Eye (tissue), 1 donor: ENCODE results near the gene RGS5.
"Not testable (repeated sequence)": the region's sequence is repeated elsewhere in the genome, so short reads cannot be mapped to it uniquely, and the experiment has no call there.

Source experiments
- DNase-seq: peaks from one replicate; pipeline ENCODE4 v3.0.0-alpha.2; 2015

The RGS5 gene

DNA sequence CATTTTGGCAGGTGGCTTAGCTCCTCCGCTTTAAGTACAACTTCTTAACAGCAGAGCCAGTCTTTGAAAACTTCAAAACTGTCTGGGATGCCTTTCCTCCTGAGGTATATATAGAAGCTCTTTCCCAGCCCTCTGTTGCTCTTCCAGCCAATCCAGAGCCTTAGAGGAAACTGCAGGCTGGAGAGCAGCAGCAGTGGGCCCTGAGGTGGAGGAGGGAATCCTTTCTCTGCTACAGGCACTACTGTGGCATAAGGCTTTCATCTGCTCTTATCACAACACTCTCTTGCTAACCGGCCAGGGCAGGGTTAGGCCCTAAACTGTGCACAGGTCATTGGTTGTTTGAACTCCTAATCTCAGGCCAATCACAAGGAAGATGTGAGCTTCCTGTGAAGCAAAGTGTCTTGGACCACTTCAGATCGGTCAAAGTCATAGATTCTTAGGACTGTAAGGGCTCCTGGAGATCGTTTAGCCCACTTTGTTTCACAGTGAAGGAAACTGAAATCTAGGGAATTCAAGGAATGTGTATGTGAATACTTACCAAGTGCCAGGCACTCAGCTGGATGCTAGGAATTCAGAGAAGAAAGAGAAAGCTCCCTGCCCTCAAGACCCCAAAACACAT, at the start of gene RGS5:
TSS of gene RGS5 (minus strand) at position 84 of the 619 bp plus-strand sequence. CDS start at position 3, 81 bp downstream.
- DNase-seq: peak; percentile 48

DNA sequence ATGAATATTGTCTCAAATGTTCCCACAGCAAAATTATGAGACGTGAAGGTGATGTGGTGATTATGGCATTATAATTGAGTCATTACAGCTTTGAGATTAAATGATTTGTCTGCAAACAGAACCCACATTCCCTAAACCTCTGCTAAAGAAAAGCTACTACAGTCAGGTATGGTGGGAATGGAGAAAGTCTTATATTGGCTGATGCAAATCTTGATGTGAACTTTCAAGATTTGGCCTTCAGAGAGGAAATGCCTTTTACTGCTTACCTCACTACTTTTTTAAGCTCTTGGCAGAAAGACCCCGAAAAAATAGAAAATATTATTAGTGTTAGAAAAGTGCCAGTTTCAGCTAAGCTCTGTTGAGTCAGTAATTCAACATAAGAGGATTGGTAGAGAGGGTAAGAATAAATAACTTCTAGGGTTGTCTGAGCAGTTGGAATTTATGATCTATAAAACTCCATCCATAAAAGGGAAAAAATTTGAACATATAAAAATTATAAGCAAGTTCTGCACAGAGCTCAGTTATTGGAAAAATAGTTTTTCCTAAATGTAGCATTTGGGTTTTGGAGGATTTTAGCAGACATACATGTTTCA, 47.8 kb upstream of the RGS5 start:
- no peak for DNase-seq

- DNase-seq: no peak
Measured at GRCh38 chr1:163248064-163248463, 45.3 kb upstream of the RGS5 start.

- DNase-seq: peak; percentile 17
Measured at GRCh38 chr1:163244648-163245047, 41.9 kb upstream of the RGS5 start.

- DNase-seq: no peak
Measured at GRCh38 chr1:163241746-163242145, 39.0 kb upstream of the RGS5 start.

GRCh38 chr1:163240705-163241104, 38.0 kb upstream of the RGS5 start:
- DNase-seq: no peak

DNA sequence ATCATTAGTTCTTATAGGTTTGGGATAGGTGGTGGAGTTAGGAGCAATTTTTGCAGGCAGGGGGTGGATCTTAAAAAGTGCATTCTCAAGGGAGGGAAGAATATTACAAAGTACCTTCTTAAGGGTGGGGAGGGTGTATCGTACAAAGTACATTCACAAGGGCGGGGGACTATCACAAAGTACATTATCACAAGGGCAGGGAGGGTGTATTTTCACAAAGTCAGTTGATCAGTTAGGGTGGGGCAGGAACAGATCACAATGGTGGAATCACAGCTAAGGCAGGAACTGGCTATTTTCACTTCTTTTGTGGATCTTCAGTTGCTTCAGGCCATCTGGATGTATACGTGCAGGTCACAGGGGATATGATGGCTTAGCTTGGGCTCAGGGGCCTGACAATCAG, 30.9 kb upstream of the RGS5 start:
- DNase-seq: not testable (repeated sequence)

GRCh38 chr1:163231385-163231784, 28.7 kb upstream of the RGS5 start:
- DNase-seq: no peak

DNA sequence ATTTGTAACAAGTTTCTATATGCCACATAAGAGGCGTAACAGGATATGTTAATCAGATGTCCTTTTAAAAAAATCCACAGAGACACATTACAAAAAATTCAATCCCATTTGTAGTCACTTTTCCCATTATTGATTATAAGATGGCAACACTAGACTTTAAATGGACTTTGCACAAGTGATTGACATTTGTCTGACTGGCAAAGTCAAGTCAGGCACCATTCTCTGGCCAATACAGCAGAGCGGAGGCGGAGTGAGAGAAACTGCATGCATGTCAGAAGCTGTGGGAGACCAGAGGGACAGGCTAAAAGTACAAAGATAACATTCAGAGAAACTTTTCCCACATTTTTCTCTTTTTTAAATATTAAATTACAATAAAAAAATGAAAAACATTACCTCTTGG, 28.1 kb upstream of the RGS5 start:
- DNase-seq: no peak

DNA sequence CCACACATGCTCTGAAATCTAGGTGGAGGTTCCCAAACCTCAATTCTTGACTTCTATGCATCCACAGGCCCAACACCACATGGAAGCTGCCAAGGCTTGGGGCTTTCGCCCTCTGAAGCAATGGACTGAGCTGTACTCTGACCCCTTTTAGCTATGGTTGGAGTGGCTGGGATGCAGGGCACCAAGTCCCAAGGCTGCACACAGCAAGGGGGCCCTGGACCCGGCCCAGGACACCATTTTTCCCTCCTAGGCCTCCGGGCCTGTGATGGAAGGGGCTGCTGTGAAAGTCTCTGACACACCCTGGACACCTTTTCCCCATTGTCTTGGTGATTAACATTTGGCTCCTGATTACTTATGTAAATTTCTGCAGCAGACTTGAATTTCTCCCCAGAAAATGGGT, 25.6 kb upstream of the RGS5 start:
- DNase-seq: not testable (repeated sequence)

- no peak for DNase-seq
Measured at GRCh38 chr1:163227126-163227525, 24.4 kb upstream of the RGS5 start.

- no peak for DNase-seq
Measured at GRCh38 chr1:163213626-163214025, 10.9 kb upstream of the RGS5 start.

DNA sequence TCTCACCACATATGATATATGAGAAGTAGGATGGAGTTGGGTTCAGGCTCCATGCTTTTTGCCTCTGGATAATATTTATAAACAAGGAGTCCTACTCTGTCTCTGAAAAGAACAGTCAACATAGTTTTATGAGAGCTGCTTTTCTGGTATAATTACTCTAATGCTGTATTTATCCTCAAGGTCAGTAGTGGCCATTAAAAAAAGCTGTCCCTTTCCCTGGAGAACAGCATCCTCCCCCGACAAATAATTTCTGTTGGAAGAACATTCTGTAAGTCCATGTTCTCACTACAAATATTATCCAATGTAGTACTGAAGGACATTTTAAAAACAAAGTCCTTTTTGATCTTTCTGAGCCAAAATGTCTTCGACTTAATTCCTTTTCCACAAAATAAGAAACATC, 9.0 kb upstream of the RGS5 start:
- DNase-seq: no peak

DNA sequence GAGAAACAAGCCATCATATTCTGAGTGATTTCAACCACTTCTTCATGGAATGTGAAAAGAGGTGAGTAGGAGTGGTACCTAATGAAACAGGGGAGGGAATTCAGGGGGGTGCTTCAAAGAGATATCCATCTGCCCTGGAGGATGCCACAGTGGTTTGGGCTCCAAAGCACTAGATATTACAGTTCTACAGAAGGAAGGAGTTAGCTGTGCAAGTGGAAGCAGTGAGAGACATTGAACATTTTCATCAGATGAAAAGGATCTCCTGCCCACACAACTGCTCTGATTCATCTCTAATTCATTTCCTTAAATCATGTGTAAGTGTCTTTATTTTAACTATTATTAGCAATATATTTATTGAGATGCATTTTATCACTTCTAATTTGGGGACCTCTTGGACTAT, 2.8 kb upstream of the RGS5 start:
- DNase-seq: no peak

DNA sequence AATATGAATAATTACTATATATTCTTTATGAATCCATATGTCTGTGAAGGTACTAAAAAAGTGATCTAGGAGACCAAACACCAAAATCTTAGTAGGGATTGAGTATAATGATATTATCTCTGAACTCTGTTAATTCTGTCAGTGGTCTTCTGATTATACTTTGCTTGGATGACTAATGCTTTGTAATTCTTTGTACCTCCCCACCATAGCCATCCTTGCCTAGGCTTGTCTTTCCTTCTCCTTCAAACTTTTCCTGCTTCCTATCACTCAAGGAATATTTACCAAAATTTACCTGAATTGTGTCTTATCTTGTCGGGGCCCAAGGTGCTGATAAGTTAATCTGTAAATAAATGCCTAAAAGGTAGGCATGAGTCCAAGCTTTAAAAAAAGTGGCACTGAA, 845 bp upstream of the RGS5 start:
- no peak for DNase-seq

GRCh38 chr1:163201906-163202305, 810 bp downstream of the RGS5 start:
- DNase-seq: peak; percentile 48

DNA sequence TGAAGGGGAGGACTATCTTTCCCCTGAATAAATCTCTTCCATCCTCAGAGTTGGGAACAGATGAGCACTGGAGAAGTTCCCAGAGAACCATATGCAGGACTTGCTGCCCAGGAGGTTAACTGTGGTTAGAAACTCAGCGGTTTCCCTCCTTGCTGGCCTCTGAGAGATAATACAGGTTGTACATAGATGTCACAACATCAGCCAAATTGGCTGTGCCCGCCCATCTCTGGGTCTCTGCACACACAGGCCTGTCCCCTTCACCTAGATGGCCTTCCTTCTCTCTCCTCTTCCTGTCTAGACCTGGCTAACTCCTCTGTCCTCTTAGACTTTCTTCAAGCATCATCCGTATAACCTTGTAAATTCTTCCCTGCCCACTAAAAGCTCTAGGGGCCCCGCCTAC, 5.7 kb downstream of the RGS5 start:
- no peak for DNase-seq

GRCh38 chr1:163196449-163196787, 6.3 kb downstream of the RGS5 start:
- no peak for DNase-seq

DNA sequence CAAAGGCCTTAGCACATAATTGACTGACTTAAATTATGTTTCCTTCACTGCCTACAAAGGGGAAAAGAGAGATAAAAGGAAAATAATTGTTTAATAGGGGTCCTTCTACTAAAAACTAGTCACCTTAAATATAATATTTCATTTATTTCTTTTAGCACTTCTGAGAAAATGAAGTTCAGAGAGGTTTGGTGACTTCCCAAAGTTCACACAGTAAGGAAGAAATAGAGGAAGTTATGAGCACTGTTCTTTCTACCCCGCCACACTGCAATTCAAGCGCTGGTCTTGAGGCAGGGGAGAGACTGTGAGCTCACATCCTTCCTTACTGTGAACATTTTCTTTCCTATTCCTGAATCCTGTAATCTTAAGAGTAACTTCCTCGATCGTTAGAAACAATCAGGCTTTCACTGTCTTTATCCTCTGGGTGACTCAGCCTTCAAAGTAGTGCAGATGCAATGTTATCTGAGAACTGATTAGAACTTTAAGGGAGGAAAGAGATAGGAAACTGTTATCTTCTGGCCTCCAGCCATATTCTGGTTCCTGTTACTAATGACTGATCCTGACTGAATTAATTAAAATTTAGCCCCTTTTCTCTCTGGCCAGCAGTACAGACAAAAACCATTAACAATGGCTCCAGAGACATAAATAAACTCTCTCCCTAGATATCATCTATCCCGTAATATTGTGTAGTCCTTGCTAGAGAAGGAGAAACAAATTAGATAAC, 6.8 kb downstream of the RGS5 start:
- peak; percentile 24 for DNase-seq

- no peak for DNase-seq
Measured at GRCh38 chr1:163191301-163191700, 11.4 kb downstream of the RGS5 start.

DNA sequence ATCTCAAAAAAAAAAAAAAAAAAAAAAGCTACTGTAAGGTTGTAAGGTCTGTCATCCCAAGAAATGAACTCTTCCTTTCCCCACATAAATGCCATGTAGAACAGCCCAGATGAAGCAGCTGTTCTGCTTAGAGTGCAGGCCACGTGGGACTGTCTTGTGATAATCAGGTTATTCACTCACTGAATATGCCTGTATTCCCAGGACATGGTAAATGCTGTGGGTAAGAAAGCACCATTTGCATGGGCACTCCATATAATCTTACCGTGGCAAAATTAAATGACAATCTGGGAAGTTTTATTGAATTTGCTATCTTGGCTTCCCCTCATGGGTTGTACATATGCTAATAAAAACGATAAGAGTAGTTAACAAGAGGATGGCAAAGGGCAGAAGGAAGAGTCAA, 13.8 kb downstream of the RGS5 start:
- no peak for DNase-seq

- DNase-seq: no peak
Measured at GRCh38 chr1:163187849-163188248, 14.9 kb downstream of the RGS5 start.

GRCh38 chr1:163186862-163187261, 15.9 kb downstream of the RGS5 start:
- peak; percentile 30 for DNase-seq

DNA sequence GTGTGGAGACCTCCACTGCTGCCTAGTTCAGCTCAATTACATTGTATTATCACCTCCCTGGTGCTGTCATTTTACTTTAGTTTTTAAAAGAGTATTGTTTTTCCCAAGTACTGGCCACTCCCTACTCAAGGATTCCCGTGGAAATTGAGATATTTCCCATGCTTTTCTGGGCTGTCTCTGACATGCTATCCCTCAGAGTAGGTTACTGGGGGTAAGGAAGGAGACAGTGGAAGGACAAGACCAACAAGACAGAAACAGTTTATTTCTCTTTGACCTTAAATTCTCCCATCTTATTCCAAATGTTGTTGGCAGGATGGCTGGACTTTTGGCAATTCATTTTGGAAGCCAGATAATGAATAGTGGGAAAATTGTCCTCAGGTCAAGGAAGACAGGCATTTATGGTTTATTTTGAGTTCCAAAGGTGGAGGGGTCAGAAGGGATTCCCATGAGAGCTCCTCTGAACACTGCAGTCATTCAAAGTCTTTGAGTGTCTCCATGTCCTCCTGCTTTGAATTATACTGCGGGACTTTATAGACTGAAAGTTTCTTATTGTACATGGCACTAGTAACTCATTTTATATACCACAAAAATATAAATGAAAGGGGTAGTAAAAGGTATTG, 20.3 kb downstream of the RGS5 start:
- DNase-seq: no peak
